ENCODE results near the gene TBC1D12.

GRCh38 chr10:94533027-94533426, 130.7 kb downstream of the TBC1D12 start:
- TF ChIP-seq POLR2A (IDR thresholded peaks at IDR 0.05), result no peak
- TF ChIP-seq, protein P1, sequence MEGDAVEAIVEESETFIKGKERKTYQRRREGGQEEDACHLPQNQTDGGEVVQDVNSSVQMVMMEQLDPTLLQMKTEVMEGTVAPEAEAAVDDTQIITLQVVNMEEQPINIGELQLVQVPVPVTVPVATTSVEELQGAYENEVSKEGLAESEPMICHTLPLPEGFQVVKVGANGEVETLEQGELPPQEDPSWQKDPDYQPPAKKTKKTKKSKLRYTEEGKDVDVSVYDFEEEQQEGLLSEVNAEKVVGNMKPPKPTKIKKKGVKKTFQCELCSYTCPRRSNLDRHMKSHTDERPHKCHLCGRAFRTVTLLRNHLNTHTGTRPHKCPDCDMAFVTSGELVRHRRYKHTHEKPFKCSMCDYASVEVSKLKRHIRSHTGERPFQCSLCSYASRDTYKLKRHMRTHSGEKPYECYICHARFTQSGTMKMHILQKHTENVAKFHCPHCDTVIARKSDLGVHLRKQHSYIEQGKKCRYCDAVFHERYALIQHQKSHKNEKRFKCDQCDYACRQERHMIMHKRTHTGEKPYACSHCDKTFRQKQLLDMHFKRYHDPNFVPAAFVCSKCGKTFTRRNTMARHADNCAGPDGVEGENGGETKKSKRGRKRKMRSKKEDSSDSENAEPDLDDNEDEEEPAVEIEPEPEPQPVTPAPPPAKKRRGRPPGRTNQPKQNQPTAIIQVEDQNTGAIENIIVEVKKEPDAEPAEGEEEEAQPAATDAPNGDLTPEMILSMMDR (IDR thresholded peaks at IDR 0.05), result no peak

All from testis (tissue), 2 donors.